Neuronal stem cell (in vitro differentiated cells): ENCODE results near the gene CCDC171.

Experiments
- DNase-seq: peaks from one replicate; pipeline ENCODE4 v3.0.0-alpha.2; 2013; ENCODE audit warnings: low spot score
- H2AFZ ChIP-seq: one replicate; pipeline ENCODE4 v1.6.1; 2013; ENCODE audit warnings: mild to moderate bottlenecking, low read length, inconsistent platforms
- H2AK5ac ChIP-seq: 2 replicates; pipeline ENCODE4 v1.6.1; 2013; ENCODE audit warnings: low read depth, mild to moderate bottlenecking, inconsistent platforms, low read length, moderate library complexity, mixed read lengths
- H2BK120ac ChIP-seq: 2 replicates; pipeline ENCODE4 v1.6.1; 2013; ENCODE audit warnings: low read depth, mild to moderate bottlenecking, inconsistent platforms, low read length, moderate library complexity, mixed read lengths
- H2BK12ac ChIP-seq: one replicate; pipeline ENCODE4 v1.6.1; 2013; ENCODE audit warnings: low read length, inconsistent platforms
- H2BK15ac ChIP-seq: 2 replicates; pipeline ENCODE4 v1.6.1; 2013; ENCODE audit warnings: mild to moderate bottlenecking, low read length, inconsistent platforms, mixed read lengths
- H2BK5ac ChIP-seq: one replicate; pipeline ENCODE4 v1.6.1; 2013; ENCODE audit warnings: inconsistent platforms, mild to moderate bottlenecking, low read length, moderate library complexity
- H3K14ac ChIP-seq: one replicate; pipeline ENCODE4 v1.6.1; 2013; ENCODE audit warnings: low read length, inconsistent platforms
- H3K18ac ChIP-seq: 2 replicates; pipeline ENCODE4 v1.6.1; 2013; ENCODE audit warnings: low read length, inconsistent platforms
- H3K23ac ChIP-seq: 2 replicates; pipeline ENCODE4 v1.6.1; 2013; ENCODE audit warnings: low read depth, mild to moderate bottlenecking, mixed read lengths, low read length, inconsistent platforms; ENCODE audit not compliant: poor library complexity
- H3K27ac ChIP-seq: replicated peaks from 3 replicates; pipeline ENCODE4 v1.5.1; 2013; ENCODE audit warnings: low read length, inconsistent platforms
- H3K27me3 ChIP-seq, 3 experiments: 2 replicates each; pipeline ENCODE4 v1.6.1; 2013; ENCODE audit warnings: low read length in 3 of 3, mild to moderate bottlenecking in 2 of 3, inconsistent platforms in 1 of 3, low read depth in 1 of 3, mixed read lengths in 1 of 3, moderate library complexity in 1 of 3; ENCODE audit not compliant: control insufficient read depth in 3 of 3, insufficient read depth in 3 of 3
- H3K36me3 ChIP-seq, 2 donors: replicated peaks in 1 of 2; 2 replicates each; pipeline ENCODE4 v1.6.1; 2013; ENCODE audit warnings: low read length in 2 of 2; ENCODE audit not compliant: control insufficient read depth in 2 of 2, insufficient read depth in 2 of 2
- H3K4ac ChIP-seq: 2 replicates; pipeline ENCODE4 v1.6.1; 2013; ENCODE audit warnings: inconsistent platforms, mild to moderate bottlenecking, low read length, moderate library complexity
- H3K4me1 ChIP-seq, 2 donors: 1 replicate in 1 of 2; 2 replicates in 1 of 2; pipeline ENCODE4 v1.6.1; 2013; ENCODE audit warnings: low read length in 2 of 2, low read depth in 1 of 2; ENCODE audit not compliant: control insufficient read depth in 2 of 2, insufficient read depth in 1 of 2
- H3K4me2 ChIP-seq: one replicate; pipeline ENCODE4 v1.6.1; 2013; ENCODE audit warnings: mild to moderate bottlenecking, low read length, inconsistent platforms; ENCODE audit not compliant: insufficient read depth, poor library complexity, severe bottlenecking
- H3K4me3 ChIP-seq, 2 donors: 2 replicates each; pipeline ENCODE4 v1.5.1; 2013; ENCODE audit warnings: low read length in 2 of 2, mild to moderate bottlenecking in 2 of 2, inconsistent platforms in 1 of 2, moderate library complexity in 1 of 2
- H3K79me1 ChIP-seq: one replicate; pipeline ENCODE4 v1.6.1; 2013; ENCODE audit warnings: low read depth, mild to moderate bottlenecking, inconsistent platforms, low read length, moderate library complexity
- H3K9ac ChIP-seq: one replicate; pipeline ENCODE4 v1.6.1; 2013; ENCODE audit warnings: mild to moderate bottlenecking, low read depth, low read length, inconsistent platforms; ENCODE audit not compliant: poor library complexity
- H3K9me3 ChIP-seq, 2 donors: replicated peaks in 1 of 2; 2 replicates each; pipeline versions ENCODE3 to v1.6.1; 2013; ENCODE audit warnings: low read length in 2 of 2, mild to moderate bottlenecking in 2 of 2, inconsistent platforms in 1 of 2, low read depth in 1 of 2, mixed read lengths in 1 of 2, moderate library complexity in 1 of 2; ENCODE audit not compliant: control insufficient read depth in 2 of 2, insufficient read depth in 1 of 2
- H4K8ac ChIP-seq: one replicate; pipeline ENCODE4 v1.6.1; 2013; ENCODE audit warnings: low read depth, mild to moderate bottlenecking, inconsistent platforms, low read length, moderate library complexity
- H4K91ac ChIP-seq: one replicate; pipeline ENCODE4 v1.6.1; 2013; ENCODE audit warnings: low read length, low read depth, mild to moderate bottlenecking, inconsistent platforms; ENCODE audit not compliant: poor library complexity
- WGBS, 2 donors: extraction: QIAGEN DNeasy Blood & Tissue Kit; methylation state at CpG; one replicate each; pipeline ENCODE4 v1.1.7; 2013; ENCODE audit warnings: missing lambda C conversion rate in 2 of 2, mixed read lengths in 1 of 2; ENCODE audit not compliant: insufficient read length in 2 of 2, insufficient replicate concordance in 1 of 2; ENCODE audit errors: extremely low coverage in 2 of 2; 5-methylcytosine and 5-hydroxymethylcytosine counted together

Gene CCDC171

GRCh38 chr9:15778861-15779260 is 226.0 kb downstream of the CCDC171 start:
- Histone ChIP-seq H3K27me3 (no peaks in the 10 kb centered on the region), H4K91ac (no peak overlapping the region), H3K79me1 (no peaks in the 10 kb centered on the region), H3K27ac (no peak overlapping the region), H3K9ac (no peak overlapping the region), H2AK5ac (no peak overlapping the region), H4K8ac (no peak overlapping the region), H3K4me1 (no peaks in the 10 kb centered on the region), H2AFZ (no peak overlapping the region), H2BK120ac (no peak overlapping the region), H3K4me3 (no peak overlapping the region), H2BK12ac (no peak overlapping the region), H3K14ac (no peak overlapping the region), H2BK15ac (no peak overlapping the region), H2BK5ac (no peak overlapping the region), H3K9me3 (no peaks in the 10 kb centered on the region), H3K4ac (no peak overlapping the region), H3K23ac (no peak overlapping the region), H3K18ac (no peak overlapping the region), H3K36me3 (no peaks in the 10 kb centered on the region), H3K4me2 (no peak overlapping the region)
- no peak for DNase-seq
- no CpG with 5 or more reads among the region's 5 CpGs for WGBS, 2 donors

- no peak overlapping the region for H2AFZ ChIP-seq
- no peak overlapping the region for H3K9ac ChIP-seq
- H3K27ac ChIP-seq, result no peak overlapping the region
- no peak overlapping the region for H2BK5ac ChIP-seq
- no peak overlapping the region for H2BK15ac ChIP-seq
- H3K23ac ChIP-seq, result no peak overlapping the region
- no peak overlapping the region for H3K4ac ChIP-seq
- H3K79me1 ChIP-seq, result no peaks in the 10 kb centered on the region
- H3K27me3 ChIP-seq, result no peaks in the 10 kb centered on the region
- H3K18ac ChIP-seq, result no peak overlapping the region
- DNase-seq, result no peak
- WGBS, 2 donors, result no CpG with 5 or more reads among the region's 5 CpGs
- no peak overlapping the region for H2BK120ac ChIP-seq
- H3K4me3 ChIP-seq, result no peak overlapping the region
- H2BK12ac ChIP-seq, result no peak overlapping the region
- no peak overlapping the region for H2AK5ac ChIP-seq
- no peak overlapping the region for H3K4me2 ChIP-seq
- H3K9me3 ChIP-seq, result peaks cover 0 to 5% of the 10 kb centered on the region in 2 donors
- H4K8ac ChIP-seq, result no peak overlapping the region
- H3K36me3 ChIP-seq, result no peaks in the 10 kb centered on the region
- H3K4me1 ChIP-seq, result no peaks in the 10 kb centered on the region
- H3K14ac ChIP-seq, result no peak overlapping the region
- H4K91ac ChIP-seq, result no peak overlapping the region
Measured at GRCh38 chr9:15782106-15782505, 229.3 kb downstream of the CCDC171 start.

- Histone ChIP-seq H4K91ac (no peak overlapping the region), H3K18ac (no peak overlapping the region), H2AK5ac (no peak overlapping the region), H4K8ac (no peak overlapping the region), H2AFZ (no peak overlapping the region), H3K4me2 (no peak overlapping the region), H3K23ac (no peak overlapping the region), H3K27ac (no peak overlapping the region), H2BK12ac (no peak overlapping the region), H3K4me3 (no peak overlapping the region), H3K9ac (no peak overlapping the region), H3K4me1 (no peaks in the 10 kb centered on the region), H3K79me1 (no peaks in the 10 kb centered on the region), H2BK120ac (no peak overlapping the region), H3K4ac (no peak overlapping the region), H3K14ac (no peak overlapping the region), H2BK15ac (no peak overlapping the region), H3K9me3 (peaks cover 0 to 5% of the 10 kb centered on the region in 2 donors), H3K36me3 (no peaks in the 10 kb centered on the region), H2BK5ac (no peak overlapping the region), H3K27me3 (no peaks in the 10 kb centered on the region)
- no peak for DNase-seq
Measured at GRCh38 chr9:15785584-15785983, 232.7 kb downstream of the CCDC171 start.

GRCh38 chr9:15786616-15787015 is 233.8 kb downstream of the CCDC171 start:
- no peak overlapping the region for H3K4me3 ChIP-seq
- no peak overlapping the region for H2BK12ac ChIP-seq
- H4K91ac ChIP-seq, result peak overlapping the region; percentile 64
- H3K9ac ChIP-seq, result no peak overlapping the region
- H2BK5ac ChIP-seq, result no peak overlapping the region
- H3K18ac ChIP-seq, result no peak overlapping the region
- no peak overlapping the region for H4K8ac ChIP-seq
- H2AFZ ChIP-seq, result no peak overlapping the region
- H2BK120ac ChIP-seq, result no peak overlapping the region
- no peak overlapping the region for H2BK15ac ChIP-seq
- H3K36me3 ChIP-seq, result no peaks in the 10 kb centered on the region
- no peak overlapping the region for H3K23ac ChIP-seq
- H3K14ac ChIP-seq, result no peak overlapping the region
- WGBS, 2 donors, result no CpG with 5 or more reads among the region's 3 CpGs
- no peak overlapping the region for H3K4me2 ChIP-seq
- H3K4ac ChIP-seq, result no peak overlapping the region
- no peaks in the 10 kb centered on the region for H3K4me1 ChIP-seq
- no peak for DNase-seq
- H3K27me3 ChIP-seq, result no peaks in the 10 kb centered on the region
- H3K27ac ChIP-seq, result no peak overlapping the region
- H3K79me1 ChIP-seq, result no peaks in the 10 kb centered on the region
- peaks cover 0 to 5% of the 10 kb centered on the region in 2 donors for H3K9me3 ChIP-seq
- H2AK5ac ChIP-seq, result no peak overlapping the region
